Sigmoid colon (tissue), 4 donors: ENCODE data around the gene CHIT1.
"Not testable (repeated sequence)": the region's sequence is repeated elsewhere in the genome, so short reads cannot be mapped to it uniquely, and the experiment has no call there.

Experiments
- EP300 ChIP-seq, 4 donors: sonication (generic); formaldehyde crosslinking; IDR thresholded peaks; one replicate each; pipeline ENCODE4 v1.6.1; 2017; ENCODE audit warnings: antibody characterized with exemption in 4 of 4
- POLR2A ChIP-seq, 2 donors: fragments of 450-650 bp; IDR thresholded peaks; one replicate each; pipeline ENCODE4 v1.6.1; 2016; ENCODE audit warnings: antibody characterized with exemption in 2 of 2, mild to moderate bottlenecking in 2 of 2, moderate library complexity in 2 of 2
- POLR2AphosphoS5 ChIP-seq, 4 donors: sonication (generic); formaldehyde crosslinking; IDR thresholded peaks; one replicate each; pipeline ENCODE4 v1.6.1; 2017; ENCODE audit warnings: antibody characterized with exemption in 4 of 4
- TF ChIP-seq, protein P1 (sequence below), 4 experiments: fragments of 450-650 bp in 3 of 4; fragments of 200-600 bp in 1 of 4; IDR thresholded peaks; one replicate each; pipeline ENCODE4 v1.5.1; 2016 to 2019; ENCODE audit warnings: antibody characterized with exemption in 4 of 4, mild to moderate bottlenecking in 3 of 4, moderate library complexity in 2 of 4

DNA sequence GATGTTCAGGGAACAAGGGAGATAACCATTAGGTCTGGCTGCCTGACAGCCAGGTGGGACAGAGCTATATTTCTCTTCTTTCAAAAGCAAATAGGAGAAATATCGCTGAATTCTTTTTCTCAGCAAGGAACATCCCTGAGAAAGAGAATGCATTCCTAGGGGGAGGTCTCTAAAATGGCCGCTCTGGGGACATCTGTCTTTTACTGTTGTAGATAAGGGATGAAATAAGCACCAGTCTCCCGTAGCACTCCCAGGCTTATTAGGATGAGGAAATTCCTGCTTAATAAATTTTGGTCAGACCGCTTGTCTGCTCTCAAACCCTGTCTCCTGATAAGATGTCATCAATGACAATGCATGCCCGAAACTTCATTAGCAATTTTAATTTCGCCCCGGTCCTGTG, 5.4 kb upstream of the CHIT1 start:
- TF ChIP-seq, protein P1, sequence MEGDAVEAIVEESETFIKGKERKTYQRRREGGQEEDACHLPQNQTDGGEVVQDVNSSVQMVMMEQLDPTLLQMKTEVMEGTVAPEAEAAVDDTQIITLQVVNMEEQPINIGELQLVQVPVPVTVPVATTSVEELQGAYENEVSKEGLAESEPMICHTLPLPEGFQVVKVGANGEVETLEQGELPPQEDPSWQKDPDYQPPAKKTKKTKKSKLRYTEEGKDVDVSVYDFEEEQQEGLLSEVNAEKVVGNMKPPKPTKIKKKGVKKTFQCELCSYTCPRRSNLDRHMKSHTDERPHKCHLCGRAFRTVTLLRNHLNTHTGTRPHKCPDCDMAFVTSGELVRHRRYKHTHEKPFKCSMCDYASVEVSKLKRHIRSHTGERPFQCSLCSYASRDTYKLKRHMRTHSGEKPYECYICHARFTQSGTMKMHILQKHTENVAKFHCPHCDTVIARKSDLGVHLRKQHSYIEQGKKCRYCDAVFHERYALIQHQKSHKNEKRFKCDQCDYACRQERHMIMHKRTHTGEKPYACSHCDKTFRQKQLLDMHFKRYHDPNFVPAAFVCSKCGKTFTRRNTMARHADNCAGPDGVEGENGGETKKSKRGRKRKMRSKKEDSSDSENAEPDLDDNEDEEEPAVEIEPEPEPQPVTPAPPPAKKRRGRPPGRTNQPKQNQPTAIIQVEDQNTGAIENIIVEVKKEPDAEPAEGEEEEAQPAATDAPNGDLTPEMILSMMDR (IDR thresholded peaks at IDR 0.05): not testable (repeated sequence)
- TF ChIP-seq POLR2AphosphoS5, EP300, POLR2A (IDR thresholded peaks at IDR 0.05): not testable (repeated sequence)
